A549 (cell line): ENCODE results near the gene MGAT5. TPM values are rescaled to one million over a fixed set of nuclear protein-coding genes. Genes with fewer than 3 reads are reported as not detected.

Source experiments
- ATAC-seq, 2 experiments: fragments of 200-7000 bp in 1 of 2; fragments of >200 bp in 1 of 2; cut with Nextera tagmentation in 1 of 2; cut with Tn5 transposase in 1 of 2; 3 replicates each; pipeline versions ENCODE4 v1.8.0 to v1.9.1; 2018 to 2020; ENCODE audit warnings: mild to moderate bottlenecking in 1 of 2, moderate library complexity in 1 of 2
- CTCF ChIA-PET: fragments of 300-600 bp; sonication (Branson Sonifier 250); formaldehyde crosslinking; extraction: SDS; loops from one replicate; lab custom pipeline; 2021; ENCODE audit warnings: antibody characterized with exemption, inconsistent platforms; lab: Yijun Ruan, JAX
- POLR2A ChIA-PET: fragments of 350-600 bp; formaldehyde crosslinking; extraction: SDS; loops from one replicate; lab custom pipeline; 2021; ENCODE audit warnings: antibody characterized with exemption, inconsistent platforms; lab: Yijun Ruan, JAX
- DNase-seq, 2 experiments: peaks; one replicate each; pipeline versions ENCODE4 v3.0.0 to v3.0.0-alpha.2; 2011 to 2016; ENCODE audit warnings: low read depth in 1 of 2, low spot score in 1 of 2
- FAIRE-seq: peaks from 2 replicates; lab custom pipeline; 2011; peaks lifted over from hg19 to GRCh38; lab: Jason Lieb, UNC
- H3K27ac ChIP-seq, 2 experiments: fragments of >200 bp; sonication (Bioruptor Twin); formaldehyde crosslinking; 3 replicates each; pipeline ENCODE4 v1.5.1; 2016 to 2017
- H3K4me1 ChIP-seq: fragments of >200 bp; sonication (Bioruptor Twin); formaldehyde crosslinking; 3 replicates; pipeline ENCODE4 v1.6.1; 2016
- H3K4me2 ChIP-seq: fragments of >200 bp; sonication (Bioruptor Twin); formaldehyde crosslinking; 3 replicates; pipeline ENCODE4 v1.6.1; 2016
- H3K4me3 ChIP-seq: fragments of >200 bp; sonication (Bioruptor Twin); formaldehyde crosslinking; 3 replicates; pipeline ENCODE4 v1.5.1; 2016
- H3K9me3 ChIP-seq: fragments of >200 bp; sonication (Bioruptor Twin); formaldehyde crosslinking; 3 replicates; pipeline ENCODE4 v1.6.1; 2016
- BCL3 ChIP-seq: fragments of >200 bp; sonication (Bioruptor Twin); formaldehyde crosslinking; IDR thresholded peaks from 3 replicates; pipeline ENCODE4 v1.6.1; 2016
- BHLHE40 ChIP-seq: IDR thresholded peaks from 2 replicates; pipeline ENCODE4 v1.6.1; 2012; ENCODE audit warnings: low read depth, low read length, inconsistent platforms
- CBX2 ChIP-seq: fragments of 200-600 bp; sonication (generic); IDR thresholded peaks from 2 replicates; pipeline ENCODE4 v1.6.1; 2016; ENCODE audit warnings: low read depth, mild to moderate bottlenecking, borderline replicate concordance
- CTCF ChIP-seq: fragments of >200 bp; sonication (Bioruptor Twin); formaldehyde crosslinking; IDR thresholded peaks from 3 replicates; pipeline ENCODE4 v1.5.1; 2016
- EHF ChIP-seq: fragments of 250-450 bp; sonication (Bioruptor Pico); IDR thresholded peaks from 2 replicates; pipeline ENCODE4 v1.5.0; 2020; ENCODE audit warnings: mild to moderate bottlenecking
- EP300 ChIP-seq, 2 experiments: fragments of >200 bp; sonication (Bioruptor Twin); formaldehyde crosslinking; IDR thresholded peaks; 2 replicates in 1 of 2; 3 replicates in 1 of 2; pipeline ENCODE4 v1.6.1; 2016 to 2017
- FOSB ChIP-seq: fragments of 250-450 bp; sonication (Bioruptor Pico); IDR thresholded peaks from 2 replicates; pipeline ENCODE4 v1.5.0; 2020; ENCODE audit warnings: mild to moderate bottlenecking, moderate library complexity
- HEYL ChIP-seq: fragments of 250-450 bp; sonication (Bioruptor Pico); IDR thresholded peaks from 2 replicates; pipeline ENCODE4 v1.8.0; 2021; ENCODE audit warnings: mild to moderate bottlenecking, moderate library complexity
- HOXB5 ChIP-seq: fragments of 250-450 bp; sonication (Bioruptor Pico); IDR thresholded peaks from 2 replicates; pipeline ENCODE4 v1.5.0; 2020; ENCODE audit warnings: mild to moderate bottlenecking, moderate library complexity
- KDM5A ChIP-seq: fragments of 200-600 bp; sonication (generic); IDR thresholded peaks from 2 replicates; pipeline ENCODE4 v1.6.1; 2016; ENCODE audit warnings: antibody characterized with exemption, mild to moderate bottlenecking
- MAFK ChIP-seq: fragments of 450-650 bp; IDR thresholded peaks from 2 replicates; pipeline ENCODE4 v1.6.1; 2014; ENCODE audit not compliant: partially characterized antibody
- MAZ ChIP-seq: fragments of 150-350 bp; IDR thresholded peaks from 2 replicates; pipeline ENCODE4 v1.6.1; 2014; ENCODE audit warnings: antibody characterized with exemption, low read depth, low read length, borderline replicate concordance
- NR3C1 ChIP-seq: fragments of >200 bp; sonication (Bioruptor Twin); formaldehyde crosslinking; IDR thresholded peaks from 3 replicates; pipeline ENCODE4 v1.6.1; 2017
- PHF8 ChIP-seq: fragments of 200-600 bp; sonication (generic); IDR thresholded peaks from 2 replicates; pipeline ENCODE4 v1.6.1; 2016; ENCODE audit warnings: low read depth, mild to moderate bottlenecking, antibody characterized with exemption, moderate library complexity, borderline replicate concordance
- POLR2A ChIP-seq: IDR thresholded peaks from 2 replicates; pipeline ENCODE4 v1.6.1; 2012; ENCODE audit warnings: mild to moderate bottlenecking, low read length
- RAD21 ChIP-seq, 2 experiments: fragments of >200 bp in 1 of 2; sonication (Bioruptor Twin) in 1 of 2; formaldehyde crosslinking in 1 of 2; IDR thresholded peaks in 1 of 2; conservative IDR thresholded peaks in 1 of 2; 2 replicates in 1 of 2; 3 replicates in 1 of 2; pipeline ENCODE4 v1.6.1; 2012 to 2018; ENCODE audit warnings: inconsistent platforms in 1 of 2
- RARB ChIP-seq: fragments of 250-450 bp; sonication (Bioruptor Pico); IDR thresholded peaks from 2 replicates; pipeline ENCODE4 v1.8.0; 2021; ENCODE audit warnings: mild to moderate bottlenecking, moderate library complexity
- SMC3 ChIP-seq: fragments of >200 bp; sonication (Bioruptor Twin); formaldehyde crosslinking; IDR thresholded peaks from 3 replicates; pipeline ENCODE4 v1.6.1; 2018; ENCODE audit warnings: inconsistent platforms
- ZFP36 ChIP-seq: fragments of 450-650 bp; IDR thresholded peaks from 2 replicates; pipeline ENCODE4 v1.6.1; 2014; ENCODE audit warnings: borderline replicate concordance; ENCODE audit not compliant: partially characterized antibody
- ZNF302 ChIP-seq: fragments of 250-450 bp; sonication (Bioruptor Pico); IDR thresholded peaks from 2 replicates; pipeline ENCODE4 v1.9.0; 2021; ENCODE audit warnings: inconsistent platforms, mild to moderate bottlenecking, moderate library complexity
- ZSCAN20 ChIP-seq: fragments of 250-450 bp; sonication (Bioruptor Pico); IDR thresholded peaks from 2 replicates; pipeline ENCODE4 v1.8.0; 2022; ENCODE audit warnings: mild to moderate bottlenecking, moderate library complexity
- WGBS: methylation state at CpG from one replicate; pipeline ENCODE4 v1.1.6; 2017; ENCODE audit errors: missing lambda C conversion rate; 5-methylcytosine and 5-hydroxymethylcytosine counted together
- polyA plus RNA-seq, 4 experiments: library from polyadenylated mRNA; depleted of rRNA in 3 of 4; stranded (reverse); fragments of >200 nt; fragmentation: RNase III in 1 of 4; extraction: RNeasy Plus Mini Kit Qiagen cat#74134 plus additional on column Dnase treatment in 1 of 4; gene quantifications; 2 replicates in 3 of 4; 3 replicates in 1 of 4; pipeline ENCODE4 v1.2.3, GENCODE V29; 2011 to 2017
- TF ChIP-seq, protein P1 (sequence below): IDR thresholded peaks from 2 replicates; pipeline ENCODE4 v1.6.1; 2012
- TF ChIP-seq, protein P2 (sequence below): IDR thresholded peaks from 2 replicates; pipeline ENCODE4 v1.6.1; 2012
- TF ChIP-seq, protein P3 (sequence below): fragments of 250-450 bp; sonication (Bioruptor Pico); IDR thresholded peaks from 2 replicates; pipeline ENCODE4 v1.5.0; 2020; ENCODE audit warnings: low read depth, mild to moderate bottlenecking, moderate library complexity

The MGAT5 gene
- polyA plus RNA-seq, 2 of the 4 experiments (the other 2 are of a cell fraction) = 13.2 to 17.1 TPM

- ChIA-PET CTCF (interaction anchor here (0.9 to 4.5 kb wide), 3 partner anchors 7 to 295 kb away, joined by 3 to 59 read pairs (median 4); no protein-coding TSS in a partner anchor), POLR2A (no interaction called here)
- Histone ChIP-seq H3K27ac (no peak overlapping the region), H3K9me3 (no peaks in the 10 kb centered on the region), H3K4me2 (no peak overlapping the region), H3K4me1 (0 out of 3 replicates have a peak, but pooled peaks cover under 1% of the 10 kb centered on the region), H3K4me3 (no peak overlapping the region)
- no peak for DNase-seq
- 70% methylated on average over 2 of the region's 2 CpGs for WGBS
- no peak for FAIRE-seq
- ATAC-seq = no peak
- no peak for TF ChIP-seq HOXB5
- TF ChIP-seq, protein P1, sequence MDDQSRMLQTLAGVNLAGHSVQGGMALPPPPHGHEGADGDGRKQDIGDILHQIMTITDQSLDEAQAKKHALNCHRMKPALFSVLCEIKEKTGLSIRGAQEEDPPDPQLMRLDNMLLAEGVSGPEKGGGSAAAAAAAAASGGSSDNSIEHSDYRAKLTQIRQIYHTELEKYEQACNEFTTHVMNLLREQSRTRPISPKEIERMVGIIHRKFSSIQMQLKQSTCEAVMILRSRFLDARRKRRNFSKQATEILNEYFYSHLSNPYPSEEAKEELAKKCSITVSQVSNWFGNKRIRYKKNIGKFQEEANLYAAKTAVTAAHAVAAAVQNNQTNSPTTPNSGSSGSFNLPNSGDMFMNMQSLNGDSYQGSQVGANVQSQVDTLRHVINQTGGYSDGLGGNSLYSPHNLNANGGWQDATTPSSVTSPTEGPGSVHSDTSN = no peak
- no peak for TF ChIP-seq PHF8
- no peak for TF ChIP-seq RAD21 (conservative IDR thresholded peaks at IDR 0.05 in 1 of 2, IDR thresholded peaks at IDR 0.05 in 1 of 2)
- no peak for TF ChIP-seq FOSB (CRISPR knock-in tag)
- no peak for TF ChIP-seq RARB
- TF ChIP-seq CBX2 = no peak
Observed at GRCh38 chr2:134413912-134414311, 160.0 kb downstream of the MGAT5 start.

DNA sequence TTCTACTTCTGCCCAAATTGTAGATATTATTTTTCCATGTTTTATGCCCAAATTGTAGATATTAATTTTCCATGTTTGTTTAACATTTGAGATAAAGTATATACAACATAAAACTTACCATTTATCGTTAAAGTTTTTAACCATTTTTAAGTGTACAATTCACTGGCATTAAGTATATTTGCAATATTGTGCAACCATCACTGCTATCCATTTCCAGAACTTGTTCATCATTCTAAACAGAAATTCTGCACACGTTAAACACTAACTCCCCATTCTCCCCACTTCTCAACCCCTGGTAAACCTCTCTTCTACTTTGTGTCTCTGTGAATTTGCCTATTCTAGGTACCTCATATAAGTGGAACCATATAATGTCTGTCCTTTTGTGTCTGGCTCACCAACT lies 162.1 kb downstream of the MGAT5 start:
- 94% methylated on average over 2 of the region's 2 CpGs for WGBS
- TF ChIP-seq MAFK (no peak), MAZ (no peak), ZFP36 (no peak), SMC3 (no peak), POLR2A (no peak), EHF (CRISPR knock-in tag) (no peak), CBX2 (no peak), HEYL (no peak), BHLHE40 (no peak), KDM5A (no peak), FOSB (CRISPR knock-in tag) (no peak), RARB (no peak), CTCF (no peak)
- TF ChIP-seq, protein P2, sequence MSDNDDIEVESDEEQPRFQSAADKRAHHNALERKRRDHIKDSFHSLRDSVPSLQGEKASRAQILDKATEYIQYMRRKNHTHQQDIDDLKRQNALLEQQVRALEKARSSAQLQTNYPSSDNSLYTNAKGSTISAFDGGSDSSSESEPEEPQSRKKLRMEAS = no peak
- TF ChIP-seq, protein P3, sequence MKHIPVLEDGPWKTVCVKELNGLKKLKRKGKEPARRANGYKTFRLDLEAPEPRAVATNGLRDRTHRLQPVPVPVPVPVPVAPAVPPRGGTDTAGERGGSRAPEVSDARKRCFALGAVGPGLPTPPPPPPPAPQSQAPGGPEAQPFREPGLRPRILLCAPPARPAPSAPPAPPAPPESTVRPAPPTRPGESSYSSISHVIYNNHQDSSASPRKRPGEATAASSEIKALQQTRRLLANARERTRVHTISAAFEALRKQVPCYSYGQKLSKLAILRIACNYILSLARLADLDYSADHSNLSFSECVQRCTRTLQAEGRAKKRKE (CRISPR knock-in tag) = no peak
- H3K4me3 ChIP-seq = no peak overlapping the region
- FAIRE-seq (no peak), DNase-seq (no peak), ATAC-seq (no peak)
- ChIA-PET POLR2A (no interaction called here), CTCF (interaction anchor here (0.6 to 1.1 kb wide), 3 partner anchors 19 to 298 kb away, joined by 3 read pairs; no protein-coding TSS in a partner anchor)
- H3K9me3 ChIP-seq = no peaks in the 10 kb centered on the region
- H3K4me1 ChIP-seq = no peaks in the 10 kb centered on the region
- no peak overlapping the region for H3K4me2 ChIP-seq
- H3K27ac ChIP-seq = no peak overlapping the region

DNA sequence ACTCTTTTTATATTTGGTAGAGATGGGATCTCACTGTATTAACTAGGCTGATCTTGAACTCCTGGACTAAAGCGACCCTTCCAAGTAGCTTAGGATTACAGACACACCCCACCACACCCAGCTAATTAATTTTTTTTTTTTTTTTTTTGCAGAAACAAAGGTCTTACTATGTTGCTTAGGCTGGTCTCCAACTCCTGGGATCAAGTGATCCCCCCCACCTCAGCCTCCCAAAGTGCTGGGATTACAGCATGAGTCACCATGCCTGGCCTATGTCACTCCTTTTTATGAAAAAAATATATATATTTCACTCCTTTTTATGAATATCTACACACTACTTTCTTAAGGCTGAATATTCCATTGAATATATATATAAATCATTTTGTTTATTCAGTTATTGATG lies 162.8 kb downstream of the MGAT5 start:
- Histone ChIP-seq H3K4me3 (no peak overlapping the region), H3K9me3 (no peaks in the 10 kb centered on the region), H3K27ac (no peak overlapping the region), H3K4me1 (no peaks in the 10 kb centered on the region), H3K4me2 (no peak overlapping the region)
- FAIRE-seq (no peak), ATAC-seq (no peak), DNase-seq (no peak)
- 92% methylated on average over 1 of the region's 1 CpG for WGBS
- ChIA-PET POLR2A (no interaction called here), CTCF (interaction anchor here (0.5 to 1.0 kb wide), 3 partner anchors 40 to 530 kb away, joined by 3 read pairs; no protein-coding TSS in a partner anchor)
- TF ChIP-seq ZFP36 (no peak), MAFK (no peak), ZNF302 (CRISPR knock-in tag) (no peak), ZSCAN20 (no peak), BCL3 (no peak), CBX2 (no peak), EP300 (IDR thresholded peaks at IDR 0.05) (no peak), FOSB (CRISPR knock-in tag) (no peak), NR3C1 (no peak), CTCF (no peak)
